ENCODE measurements around the gene PSG7. TPM values are rescaled to one million over a fixed set of nuclear protein-coding genes. Genes with fewer than 3 reads are reported as not detected.
"Not testable (repeated sequence)": the region's sequence is repeated elsewhere in the genome, so short reads cannot be mapped to it uniquely, and the experiment has no call there.

PSG7 gene
- total RNA-seq, 1 experiment from 2014 or later: not detected

GRCh38 chr19:42911731-42912130 lies 25.3 kb downstream of the PSG7 start:
- H4K5ac ChIP-seq (ENCODE audit: insufficient read length, low read depth, low read length); H4K8ac ChIP-seq (replicated peaks; ENCODE audit: insufficient read length, low read depth, low read length); H3K4me2 ChIP-seq (ENCODE audit: insufficient read depth, insufficient read length, low read length); H3K4ac ChIP-seq (ENCODE audit: low read depth, low read length); H3T11ph ChIP-seq (ENCODE audit: low read length); H3K23me2 ChIP-seq (ENCODE audit: insufficient read length, low read depth, low read length, poor library complexity, severe bottlenecking); H3K27ac ChIP-seq (ENCODE audit: insufficient read length, low read depth, low read length); H3K18ac ChIP-seq (ENCODE audit: insufficient read length, low read depth, low read length); H3K79me1 ChIP-seq (ENCODE audit: insufficient read depth, low read depth, low read length, poor library complexity, severe bottlenecking); H3K79me2 ChIP-seq (ENCODE audit: insufficient read depth, low read length); H4K91ac ChIP-seq (ENCODE audit: insufficient read length, low read depth, low read length); H3K56ac ChIP-seq (ENCODE audit: insufficient read length, low read depth, low read length); DNase-seq; H2BK5ac ChIP-seq (ENCODE audit: insufficient read length, low read length); H3K4me3 Mint-ChIP-seq; H3K27ac Mint-ChIP-seq; H3K14ac ChIP-seq (ENCODE audit: insufficient read depth, low read length); H4K20me1 ChIP-seq (ENCODE audit: control insufficient read depth, insufficient read depth, insufficient read length); H2BK12ac ChIP-seq (ENCODE audit: insufficient read length, low read depth, low read length); H3K4me1 Mint-ChIP-seq; H2AFZ ChIP-seq (ENCODE audit: low read length); H3K27me3 ChIP-seq (ENCODE audit: insufficient read depth, low read length); H3K23ac ChIP-seq (ENCODE audit: insufficient read length, low read depth, low read length); H2BK15ac ChIP-seq (ENCODE audit: low read depth, low read length); H3K27me3 Mint-ChIP-seq (ENCODE audit: low read depth); H2AK5ac ChIP-seq (ENCODE audit: insufficient read length, low read length); H3K9ac ChIP-seq (ENCODE audit: extremely low read depth, insufficient read length, low read length); H3K4me1 ChIP-seq (ENCODE audit: insufficient read depth, low read length); H2BK20ac ChIP-seq (ENCODE audit: low read depth, low read length, poor library complexity, severe bottlenecking); H2BK120ac ChIP-seq (ENCODE audit: low read depth, low read length, poor library complexity, severe bottlenecking): not testable (repeated sequence)
- H3K9me3 Mint-ChIP-seq: peaks cover 94 to 95% of the 10 kb centered on the region in 2 experiments
- H3K9me3 ChIP-seq (ENCODE audit: control insufficient read depth, low read depth, low read length): peaks cover 73% of the 10 kb centered on the region
- peaks cover 3 to 30% (median 16%) of the 10 kb centered on the region in 3 experiments; a peak in 6 of 7 replicates for H3K36me3 Mint-ChIP-seq (ENCODE audit: insufficient read depth in 1 of 3, low read depth in 3 of 3)
- WGBS (ENCODE audit: extremely low coverage, insufficient read length, low lambda C conversion rate): no CpG with 5 or more reads among the region's 5 CpGs

- not testable (repeated sequence) for H3K9ac ChIP-seq (ENCODE audit: extremely low read depth, insufficient read length, low read length); H3K4me1 ChIP-seq (ENCODE audit: insufficient read depth, low read length); H3K79me2 ChIP-seq (ENCODE audit: insufficient read depth, low read length); H3K4ac ChIP-seq (ENCODE audit: low read depth, low read length); H3K27ac Mint-ChIP-seq; H3K23ac ChIP-seq (ENCODE audit: insufficient read length, low read depth, low read length); H4K5ac ChIP-seq (ENCODE audit: insufficient read length, low read depth, low read length); H3K23me2 ChIP-seq (ENCODE audit: insufficient read length, low read depth, low read length, poor library complexity, severe bottlenecking); DNase-seq; H3T11ph ChIP-seq (ENCODE audit: low read length); H2BK15ac ChIP-seq (ENCODE audit: low read depth, low read length); H3K56ac ChIP-seq (ENCODE audit: insufficient read length, low read depth, low read length); H2AFZ ChIP-seq (ENCODE audit: low read length); H3K27me3 Mint-ChIP-seq (ENCODE audit: low read depth); H2BK120ac ChIP-seq (ENCODE audit: low read depth, low read length, poor library complexity, severe bottlenecking); H3K4me1 Mint-ChIP-seq; H3K18ac ChIP-seq (ENCODE audit: insufficient read length, low read depth, low read length); H2BK20ac ChIP-seq (ENCODE audit: low read depth, low read length, poor library complexity, severe bottlenecking); H4K8ac ChIP-seq (replicated peaks; ENCODE audit: insufficient read length, low read depth, low read length); H3K27me3 ChIP-seq (ENCODE audit: insufficient read depth, low read length); H4K91ac ChIP-seq (ENCODE audit: insufficient read length, low read depth, low read length); H3K27ac ChIP-seq (ENCODE audit: insufficient read length, low read depth, low read length); H3K4me3 Mint-ChIP-seq; H4K20me1 ChIP-seq (ENCODE audit: control insufficient read depth, insufficient read depth, insufficient read length); H3K14ac ChIP-seq (ENCODE audit: insufficient read depth, low read length); H2BK5ac ChIP-seq (ENCODE audit: insufficient read length, low read length); H3K79me1 ChIP-seq (ENCODE audit: insufficient read depth, low read depth, low read length, poor library complexity, severe bottlenecking); H2BK12ac ChIP-seq (ENCODE audit: insufficient read length, low read depth, low read length); H2AK5ac ChIP-seq (ENCODE audit: insufficient read length, low read length); H3K4me2 ChIP-seq (ENCODE audit: insufficient read depth, insufficient read length, low read length)
- Mint-ChIP-seq H3K36me3 (ENCODE audit: insufficient read depth in 1 of 3, low read depth in 3 of 3) (peaks cover 0 to 20% (median 15%) of the 10 kb centered on the region in 3 experiments; a peak in 5 of 7 replicates), H3K9me3 (peaks cover 87 to 91% of the 10 kb centered on the region in 2 experiments)
- peaks cover 39% of the 10 kb centered on the region for H3K9me3 ChIP-seq (ENCODE audit: control insufficient read depth, low read depth, low read length)
- no CpG with 5 or more reads among the region's 5 CpGs for WGBS (ENCODE audit: extremely low coverage, insufficient read length, low lambda C conversion rate)
Measured at GRCh38 chr19:42906162-42906561, 30.8 kb downstream of the PSG7 start.

Data from H9 (cell line).